Measurements from ENCODE around the gene RBP3. TPM values are rescaled to one million over a fixed set of nuclear protein-coding genes. Genes with fewer than 3 reads are reported as not detected.

The RBP3 gene
- total RNA-seq, 1 donor from 2014 or later = not detected

DNA sequence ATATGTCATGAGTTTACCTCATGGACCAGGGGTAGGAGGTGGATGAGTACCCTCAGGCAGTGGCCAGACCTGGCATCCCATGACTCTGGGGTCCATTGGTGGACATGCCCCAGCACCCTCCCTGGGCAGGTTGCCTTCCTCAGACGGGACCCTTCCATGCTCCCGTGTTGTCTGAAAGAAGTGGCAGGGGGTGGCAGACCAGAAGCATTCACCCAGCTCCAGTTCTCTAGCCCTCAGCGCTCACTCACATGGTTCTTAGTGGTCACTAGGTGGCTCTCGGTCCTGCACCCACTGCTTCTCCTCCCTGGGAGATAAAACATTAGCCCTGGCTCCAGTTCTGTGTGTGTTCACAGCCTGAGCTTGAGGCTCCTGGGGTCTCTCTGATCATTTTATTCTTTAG, 6.0 kb downstream of the RBP3 start:
- DNase-seq (ENCODE audit: low spot score in 2 of 2) (no peak), FAIRE-seq (no peak)

DNA sequence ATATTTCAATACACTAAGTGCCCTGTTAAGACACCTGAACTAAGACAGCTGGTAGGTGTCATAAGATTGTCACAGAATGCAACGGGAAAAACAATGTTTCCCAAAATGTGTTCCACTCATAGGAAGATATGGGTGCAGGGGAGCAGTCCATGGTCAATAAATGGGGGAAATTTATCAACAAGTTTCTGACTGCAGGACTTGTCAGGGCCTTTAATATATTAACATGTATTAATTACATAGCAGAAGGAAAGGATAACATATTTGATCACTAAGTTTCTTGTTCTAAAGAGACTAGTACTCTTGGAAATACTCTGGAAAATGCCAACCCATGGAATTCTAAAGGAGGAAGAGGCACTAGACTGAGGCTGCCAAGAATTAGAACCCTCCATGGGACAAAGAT, 6.7 kb downstream of the RBP3 start:
- no peak for DNase-seq (ENCODE audit: low spot score in 2 of 2)
- FAIRE-seq = no peak

DNA sequence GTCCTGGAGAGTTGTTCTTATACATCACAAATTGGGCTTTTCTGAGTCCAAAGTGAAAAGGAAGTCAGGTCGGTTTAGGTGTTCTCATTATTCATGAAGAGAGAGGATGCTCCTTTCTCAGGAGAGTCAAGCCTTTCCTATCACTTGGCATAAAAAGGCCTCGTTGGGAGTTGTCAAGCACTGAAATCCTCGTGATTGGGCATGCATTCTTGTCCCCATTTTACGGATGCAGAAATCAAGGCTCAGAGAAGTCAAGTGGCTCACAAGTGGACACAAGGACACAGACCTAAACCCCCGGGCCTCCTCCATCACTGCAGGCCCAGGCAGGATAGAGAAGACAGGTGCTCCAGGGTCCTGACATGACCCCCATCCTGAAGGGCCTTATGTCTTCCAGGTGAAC, 8.5 kb downstream of the RBP3 start:
- FAIRE-seq = no peak

DNA sequence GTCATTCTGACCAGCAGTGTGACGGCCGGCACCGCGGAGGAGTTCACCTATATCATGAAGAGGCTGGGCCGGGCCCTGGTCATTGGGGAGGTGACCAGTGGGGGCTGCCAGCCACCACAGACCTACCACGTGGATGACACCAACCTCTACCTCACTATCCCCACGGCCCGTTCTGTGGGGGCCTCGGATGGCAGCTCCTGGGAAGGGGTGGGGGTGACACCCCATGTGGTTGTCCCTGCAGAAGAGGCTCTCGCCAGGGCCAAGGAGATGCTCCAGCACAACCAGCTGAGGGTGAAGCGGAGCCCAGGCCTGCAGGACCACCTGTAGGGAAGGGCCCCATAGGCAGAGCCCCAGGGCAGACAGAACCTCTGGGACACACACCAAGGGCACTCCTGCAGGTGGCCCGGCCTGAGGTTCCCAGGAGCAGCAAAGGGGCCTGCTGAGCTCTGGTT, 9.0 kb downstream of the RBP3 start:
- no peak for DNase-seq (ENCODE audit: low spot score in 2 of 2)
- no peak for FAIRE-seq

More for the DNA sequence above, 8.5 kb downstream of the RBP3 start:
- no peak for DNase-seq (ENCODE audit: low spot score in 2 of 2)

DNA sequence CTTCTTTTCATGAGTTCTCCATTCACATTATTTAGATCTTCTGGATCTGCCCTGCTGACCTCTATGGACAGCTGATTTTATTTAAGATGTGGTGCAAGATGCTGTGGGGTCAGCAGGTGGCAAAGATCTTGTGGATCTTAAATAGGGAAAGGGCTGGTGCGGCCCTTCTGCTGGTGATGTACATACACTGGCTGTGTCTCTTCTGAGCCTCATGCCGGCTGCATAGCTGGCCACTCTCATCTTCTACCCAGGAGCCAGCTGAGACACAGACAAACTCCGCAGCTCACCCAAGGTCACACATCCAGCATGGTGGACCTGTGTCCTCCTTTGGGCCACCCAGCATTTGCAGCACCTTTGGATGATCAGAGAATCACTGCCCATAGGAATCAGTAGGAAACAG, 9.7 kb downstream of the RBP3 start:
- FAIRE-seq (no peak), DNase-seq (ENCODE audit: low spot score in 2 of 2) (no peak)

DNA sequence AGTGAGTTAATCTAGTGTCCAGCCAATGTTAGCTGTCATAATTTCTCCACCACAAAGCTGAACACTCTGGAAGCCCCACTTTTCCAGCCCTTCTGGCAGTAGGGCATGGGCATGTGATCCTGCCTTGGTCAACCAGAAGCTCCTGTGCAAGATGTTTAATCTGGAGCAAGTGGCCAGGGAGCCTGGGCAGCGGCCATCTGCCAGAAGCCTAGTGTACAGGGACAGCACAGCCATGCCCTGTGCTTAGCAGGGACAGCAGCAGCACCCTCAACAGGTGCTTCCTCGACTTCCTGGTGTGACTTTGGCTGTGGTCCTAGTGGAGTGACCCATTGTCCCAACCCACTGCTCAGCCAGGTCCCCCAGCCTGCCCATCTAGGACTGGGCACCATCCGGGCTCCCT, 10.3 kb downstream of the RBP3 start:
- DNase-seq (ENCODE audit: low spot score in 2 of 2) (no peak), FAIRE-seq (no peak)

DNA sequence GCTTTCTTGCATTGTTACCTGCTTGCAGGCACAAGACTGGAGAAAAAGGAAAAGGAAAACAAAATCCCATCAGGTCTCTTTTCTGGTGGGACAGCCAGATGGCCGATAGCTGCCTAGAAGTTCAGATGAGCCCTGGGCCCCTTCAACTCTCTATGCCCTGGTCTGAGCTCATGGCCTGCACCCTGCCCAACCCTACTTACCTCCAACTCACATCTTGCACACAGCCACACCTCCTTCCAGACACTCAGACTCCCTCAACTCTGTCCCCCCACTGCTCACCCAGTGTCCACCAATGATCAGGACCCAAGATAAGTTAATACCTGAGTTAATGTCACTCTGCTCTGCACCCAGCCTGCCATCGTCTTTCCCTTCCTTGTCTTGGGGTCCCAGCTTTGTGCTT, 10.9 kb downstream of the RBP3 start:
- FAIRE-seq = no peak
- DNase-seq (ENCODE audit: low spot score in 2 of 2) = no peak

DNA sequence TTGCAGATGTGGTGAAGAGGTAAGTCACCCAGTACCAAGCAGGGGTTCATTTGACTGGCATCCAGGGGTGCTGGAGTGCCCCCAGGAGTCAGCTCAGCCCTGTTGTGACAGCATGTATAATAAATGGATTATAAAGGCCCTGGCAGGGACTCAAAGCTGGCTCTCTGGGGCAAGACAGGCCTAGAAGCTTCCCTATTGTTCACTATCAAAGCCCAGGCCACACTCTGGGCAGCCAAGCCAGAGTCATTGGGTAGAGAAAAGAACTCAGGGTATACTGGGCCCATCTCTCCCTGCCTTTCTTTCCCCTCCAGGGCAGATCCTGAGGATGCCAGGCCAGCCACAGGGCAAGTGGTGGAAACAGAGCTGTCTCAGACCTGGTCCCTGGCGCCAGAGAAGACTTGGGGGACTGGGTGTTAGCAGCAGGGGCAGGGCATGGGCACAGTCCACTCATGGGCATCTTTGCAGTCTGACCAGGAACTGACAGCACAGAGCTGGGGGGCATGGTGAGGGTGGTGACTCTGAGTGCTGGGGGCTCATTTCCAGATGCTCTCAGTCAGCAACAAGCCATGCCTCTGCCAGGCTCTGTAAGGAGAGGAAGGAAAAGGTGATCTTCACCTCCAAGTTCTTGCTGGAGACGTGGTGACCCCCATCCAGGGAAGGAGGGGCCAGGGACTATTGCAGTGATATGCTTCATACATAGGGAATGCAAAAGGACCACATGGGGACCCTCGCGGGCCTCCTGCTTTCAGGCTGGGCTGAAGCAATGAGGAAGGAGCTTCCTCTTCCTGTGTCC, 11.7 kb downstream of the RBP3 start:
- no peak for DNase-seq (ENCODE audit: low spot score in 2 of 2)

DNA sequence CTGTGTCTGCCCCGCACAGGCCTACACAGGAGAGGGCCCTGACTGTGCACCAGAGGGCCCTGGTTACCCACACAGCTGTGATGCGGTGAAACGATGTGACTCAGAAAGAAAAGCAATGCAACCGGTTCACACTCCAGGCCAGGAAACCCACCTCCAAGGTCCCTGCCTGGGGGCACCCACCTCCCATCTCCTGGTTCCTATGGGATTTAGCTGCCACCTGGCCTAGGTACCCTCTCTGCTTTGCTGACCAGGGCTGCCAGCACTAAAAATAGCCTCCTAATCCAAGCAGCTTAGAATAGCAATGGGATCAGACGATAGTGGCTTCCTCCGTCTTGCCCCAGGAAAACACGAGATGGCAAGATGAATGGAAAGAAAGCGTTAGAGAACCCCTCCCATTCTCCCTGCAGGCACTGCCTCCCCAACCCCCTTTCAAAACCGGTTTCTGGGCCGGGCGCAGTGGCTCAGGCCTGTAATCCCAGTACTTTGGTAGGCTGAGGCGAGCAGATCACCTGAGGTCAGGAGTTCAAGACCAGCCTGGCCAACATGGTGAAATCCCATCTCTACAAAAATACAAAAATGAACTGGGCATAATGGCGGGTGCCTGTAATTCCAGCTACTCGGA, 12.4 kb downstream of the RBP3 start:
- no peak for FAIRE-seq

More for the DNA sequence above, 11.7 kb downstream of the RBP3 start:
- no peak for FAIRE-seq

DNA sequence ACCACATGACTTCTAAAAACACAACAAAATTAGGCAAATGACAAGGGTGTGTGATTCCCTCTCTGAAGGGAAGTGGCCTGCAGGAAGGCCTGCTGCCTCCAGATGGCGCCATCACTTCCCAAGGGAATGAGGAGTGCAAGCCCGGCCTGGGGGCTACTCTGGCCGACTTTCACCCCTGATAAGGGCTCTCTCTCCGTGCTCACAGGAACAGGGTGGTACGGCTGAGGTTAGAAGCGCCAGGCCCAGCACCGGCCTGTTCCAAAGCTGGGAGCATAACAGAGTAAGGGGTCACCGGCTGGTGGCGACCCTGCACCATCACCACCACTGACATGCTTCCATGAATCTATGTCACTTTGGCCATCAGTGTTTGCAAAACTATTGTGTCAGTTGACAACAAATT, 13.1 kb downstream of the RBP3 start:
- no peak for FAIRE-seq
- DNase-seq (ENCODE audit: low spot score in 2 of 2) = peak; percentile 39 to 51

More for the DNA sequence above, 12.4 kb downstream of the RBP3 start:
- DNase-seq (ENCODE audit: low spot score in 2 of 2) = no peak

DNA sequence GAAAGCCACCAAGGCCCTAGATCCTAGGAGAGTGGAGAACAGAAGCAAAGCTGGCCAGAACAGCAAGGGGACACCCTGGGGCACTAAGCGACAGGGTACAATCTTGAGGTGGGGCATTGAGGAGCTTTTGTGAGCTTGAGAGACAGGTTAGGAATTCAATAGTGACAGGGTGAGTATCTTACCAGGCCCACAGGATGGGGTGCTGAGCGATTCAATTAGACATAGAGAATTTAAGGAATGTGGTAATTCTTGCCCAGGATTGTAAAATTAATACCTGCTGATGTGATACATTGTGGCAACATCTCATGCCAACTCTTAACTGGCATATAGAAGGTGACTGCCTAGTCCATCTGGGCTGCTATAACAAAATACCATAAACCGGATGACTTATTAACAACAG, 14.0 kb downstream of the RBP3 start:
- FAIRE-seq (no peak), DNase-seq (ENCODE audit: low spot score in 2 of 2) (no peak)

DNA sequence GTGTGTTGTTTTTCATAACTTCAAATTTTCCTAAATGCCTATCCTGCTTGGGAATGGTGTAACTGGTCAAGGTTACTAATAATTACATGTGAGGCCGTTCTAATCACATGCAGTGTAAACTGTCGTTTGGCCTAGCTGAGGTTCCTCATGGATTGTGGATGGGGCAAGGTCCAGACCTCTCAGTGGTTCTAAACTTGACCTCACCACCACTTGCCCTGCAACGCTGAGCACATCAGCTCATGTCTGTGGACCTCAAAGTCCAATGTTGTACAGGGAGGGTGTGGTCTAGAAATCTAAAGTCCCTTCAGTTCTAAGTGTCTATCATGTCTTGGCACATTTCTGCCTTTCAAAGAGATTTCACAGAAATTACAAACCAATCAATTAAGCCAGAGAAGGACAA, 15.6 kb downstream of the RBP3 start:
- DNase-seq (ENCODE audit: low spot score in 2 of 2) = no peak
- no peak for FAIRE-seq

DNA sequence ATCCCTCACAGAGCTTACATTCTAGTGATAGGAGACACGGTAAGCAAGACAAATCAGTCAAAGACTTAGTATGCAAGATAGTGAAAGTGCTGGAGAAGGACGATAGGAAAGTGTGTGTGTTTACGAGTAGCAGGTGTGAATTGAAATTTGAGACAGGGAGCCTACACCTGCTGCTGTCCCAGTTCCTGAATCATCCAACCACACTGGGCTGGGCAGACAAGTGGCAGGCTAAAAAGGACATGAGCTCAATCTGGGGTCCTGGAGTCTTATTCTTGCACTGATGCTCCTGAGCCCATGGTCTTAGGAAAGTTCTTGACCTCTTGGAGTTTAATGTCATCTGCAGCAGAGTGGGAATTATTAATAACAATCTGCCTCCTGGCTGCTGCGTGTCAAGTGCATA, 16.2 kb downstream of the RBP3 start:
- DNase-seq (ENCODE audit: low spot score in 2 of 2) (no peak), FAIRE-seq (no peak)

DNA sequence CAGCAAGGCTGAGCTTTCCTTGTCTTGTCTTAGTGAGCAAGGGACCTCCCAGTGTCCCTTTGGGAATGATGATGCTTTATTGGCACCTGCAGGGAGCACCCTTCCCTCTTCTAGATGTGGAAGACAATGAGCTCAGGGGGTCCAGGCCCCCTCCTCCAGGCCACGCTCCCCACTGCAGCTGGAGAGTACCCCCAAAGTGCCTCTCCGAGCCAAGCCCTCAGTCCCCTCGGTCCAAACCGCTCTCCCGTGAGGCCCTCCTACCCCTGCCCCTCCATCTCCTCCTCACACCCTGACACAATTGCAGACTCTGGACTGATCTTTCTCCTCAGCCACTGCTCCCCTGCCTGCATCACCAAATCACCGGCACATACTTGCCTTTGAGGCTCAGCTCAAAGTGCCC, 16.7 kb downstream of the RBP3 start:
- DNase-seq (ENCODE audit: low spot score in 2 of 2) (no peak), FAIRE-seq (no peak)

DNA sequence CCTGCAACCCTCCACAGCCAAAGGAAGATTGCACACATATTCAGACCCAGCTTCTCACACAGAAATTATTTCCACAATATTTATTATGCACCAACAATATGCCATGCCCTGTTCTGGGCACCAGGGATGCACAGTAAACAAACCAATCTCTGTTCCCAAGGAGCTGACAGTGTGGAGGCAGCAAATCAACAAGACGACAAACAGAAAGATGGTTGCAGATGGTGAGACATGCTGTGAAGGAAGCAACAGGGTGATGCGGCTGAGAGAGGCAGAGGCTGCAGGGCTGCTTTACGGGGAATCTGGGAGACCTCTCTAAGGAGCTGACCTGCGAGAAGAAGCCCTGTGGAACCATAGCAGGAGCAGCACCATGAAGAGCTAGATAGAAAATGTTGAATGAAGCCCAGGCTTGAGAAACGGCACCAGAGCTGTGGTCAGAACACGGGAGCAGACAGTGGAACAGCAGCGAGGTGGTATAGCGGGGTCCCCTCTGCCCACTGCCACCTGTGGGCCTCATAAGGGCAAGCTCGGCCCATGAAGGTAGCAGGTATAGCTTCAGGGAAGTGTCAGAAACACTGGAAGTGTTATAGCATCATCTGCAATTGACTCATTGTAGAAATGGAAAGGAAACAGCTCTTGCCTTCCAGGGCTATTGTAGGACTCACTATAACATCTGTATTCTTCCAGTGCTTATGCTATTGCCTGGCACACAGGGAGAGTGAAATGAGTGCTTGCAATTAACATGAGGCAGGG, 17.4 kb downstream of the RBP3 start:
- no peak for DNase-seq (ENCODE audit: low spot score in 2 of 2)
- FAIRE-seq = no peak

DNA sequence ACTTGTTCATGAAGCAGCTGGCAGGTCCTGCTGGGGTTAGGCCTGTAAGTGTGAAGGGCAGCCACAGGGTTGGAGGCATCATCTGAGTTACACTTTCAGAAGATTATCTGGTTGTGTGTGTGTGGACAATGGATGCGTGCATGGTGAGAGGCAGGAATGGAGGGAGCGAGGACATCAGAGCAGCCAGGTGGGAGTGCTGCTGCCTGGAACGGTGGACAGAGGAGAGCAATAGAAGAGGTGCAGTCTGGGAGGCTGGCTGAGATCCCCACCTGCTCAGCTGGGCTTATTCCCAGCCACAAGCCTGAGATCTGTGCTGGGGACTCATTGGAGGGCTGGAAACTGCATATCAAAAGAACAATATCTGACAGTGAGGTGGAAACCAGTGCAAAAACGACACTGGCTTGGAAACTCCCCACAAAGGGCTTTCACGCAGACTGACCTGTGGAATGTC, 18.0 kb downstream of the RBP3 start:
- DNase-seq (ENCODE audit: low spot score in 2 of 2) (no peak), FAIRE-seq (no peak)

DNA sequence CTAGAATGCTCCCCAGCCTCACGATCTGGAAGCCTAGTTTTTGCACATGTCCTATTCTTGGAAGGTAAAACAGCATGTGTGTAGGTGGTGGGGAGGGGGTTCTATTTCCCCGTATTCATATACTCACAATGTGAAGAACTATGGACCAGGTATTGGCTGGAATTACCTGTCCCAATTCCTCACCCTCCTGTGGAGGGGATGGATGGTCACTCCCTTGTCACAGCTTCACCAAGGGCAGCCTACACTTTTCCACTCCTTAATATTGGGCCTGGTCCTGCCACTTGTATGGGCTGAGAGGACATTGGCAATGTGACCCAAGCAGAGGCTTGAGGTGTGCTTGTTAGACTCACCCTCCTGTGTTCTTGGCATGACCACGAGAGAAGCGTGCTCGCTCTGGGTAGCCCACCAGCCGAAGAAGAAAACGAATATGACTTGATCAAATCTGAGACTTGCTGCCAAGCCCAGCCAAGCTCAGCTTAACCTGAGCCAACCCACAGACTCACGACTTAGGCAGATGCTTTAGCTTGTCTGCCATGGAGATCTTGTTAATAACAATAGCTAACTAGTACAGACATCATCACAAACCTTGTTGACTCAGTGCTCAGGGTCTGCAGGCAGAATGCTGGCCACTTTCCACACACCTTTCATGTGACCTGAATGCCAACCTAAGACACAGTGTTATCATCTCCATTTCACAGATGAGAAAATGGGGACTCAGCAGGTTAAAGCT, 18.7 kb downstream of the RBP3 start:
- no peak for FAIRE-seq

DNA sequence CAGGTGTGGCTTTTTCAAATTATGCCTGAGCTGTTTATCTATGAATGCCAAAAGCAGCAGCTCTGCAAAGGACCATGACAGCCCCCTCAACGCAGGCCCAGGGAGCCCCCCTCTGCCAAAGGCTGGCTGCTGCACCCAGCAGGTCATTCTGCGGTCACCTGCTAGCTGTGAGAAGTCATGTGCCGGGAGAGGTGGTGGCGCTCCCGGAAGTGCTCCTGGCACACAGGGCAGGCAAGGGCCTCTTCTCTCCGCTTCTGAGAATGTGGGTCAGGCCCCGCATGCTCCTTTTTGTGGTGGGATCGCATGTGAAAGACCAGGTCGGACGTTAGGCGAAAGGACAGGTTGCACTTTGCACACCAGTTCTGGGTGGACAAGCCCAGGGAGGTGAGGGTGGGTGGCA, 19.5 kb downstream of the RBP3 start:
- no peak for DNase-seq (ENCODE audit: low spot score in 2 of 2)
- no peak for FAIRE-seq

More for the DNA sequence above, 18.7 kb downstream of the RBP3 start:
- no peak for DNase-seq (ENCODE audit: low spot score in 2 of 2)

DNA sequence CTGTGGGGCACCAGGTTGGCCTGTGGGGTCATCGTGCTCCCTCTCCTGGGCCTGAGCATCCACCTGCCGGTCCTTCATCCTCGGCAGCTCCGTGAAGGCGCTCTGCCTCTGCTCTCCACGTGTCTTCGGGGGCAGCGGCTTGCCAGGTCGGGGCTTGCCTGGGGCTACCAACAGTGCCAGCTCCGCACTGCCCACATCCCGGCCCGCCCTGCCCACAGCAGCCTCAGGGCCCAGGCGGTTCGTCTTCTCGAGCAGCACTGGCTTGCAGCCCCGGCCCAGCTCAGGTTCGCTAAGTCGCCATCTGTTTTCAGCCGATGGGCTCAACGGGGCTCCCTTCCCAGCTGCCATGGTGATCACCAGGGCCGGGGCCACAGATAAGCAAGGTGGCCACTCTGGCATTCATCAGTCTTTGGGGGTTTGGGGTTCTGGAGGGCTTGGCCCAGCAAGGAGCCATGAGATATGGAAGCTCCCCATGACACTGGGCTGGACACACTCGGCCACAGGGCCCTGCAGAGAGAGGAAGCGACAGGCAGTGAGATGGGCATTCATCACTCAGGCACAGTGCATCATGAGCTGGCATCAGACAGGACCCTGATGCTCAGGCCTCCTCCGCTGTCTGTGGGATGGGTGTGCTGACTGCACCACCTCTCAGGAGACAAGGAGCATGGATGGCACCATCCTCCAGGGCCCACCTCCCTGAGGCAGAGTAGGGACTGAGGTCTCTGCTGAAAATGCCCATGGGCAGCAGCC, 20.4 kb downstream of the RBP3 start:
- DNase-seq (ENCODE audit: low spot score in 2 of 2) (no peak), FAIRE-seq (no peak)

Measured in frontal cortex (tissue), 4 donors.